ENCODE results near the gene ACAP2. TPM values are rescaled to one million over a fixed set of nuclear protein-coding genes. Genes with fewer than 3 reads are reported as not detected.

Gene ACAP2
- total RNA-seq, 4 donors from 2014 or later, result 13.2 to 27.6 (median 15.5) TPM

DNA sequence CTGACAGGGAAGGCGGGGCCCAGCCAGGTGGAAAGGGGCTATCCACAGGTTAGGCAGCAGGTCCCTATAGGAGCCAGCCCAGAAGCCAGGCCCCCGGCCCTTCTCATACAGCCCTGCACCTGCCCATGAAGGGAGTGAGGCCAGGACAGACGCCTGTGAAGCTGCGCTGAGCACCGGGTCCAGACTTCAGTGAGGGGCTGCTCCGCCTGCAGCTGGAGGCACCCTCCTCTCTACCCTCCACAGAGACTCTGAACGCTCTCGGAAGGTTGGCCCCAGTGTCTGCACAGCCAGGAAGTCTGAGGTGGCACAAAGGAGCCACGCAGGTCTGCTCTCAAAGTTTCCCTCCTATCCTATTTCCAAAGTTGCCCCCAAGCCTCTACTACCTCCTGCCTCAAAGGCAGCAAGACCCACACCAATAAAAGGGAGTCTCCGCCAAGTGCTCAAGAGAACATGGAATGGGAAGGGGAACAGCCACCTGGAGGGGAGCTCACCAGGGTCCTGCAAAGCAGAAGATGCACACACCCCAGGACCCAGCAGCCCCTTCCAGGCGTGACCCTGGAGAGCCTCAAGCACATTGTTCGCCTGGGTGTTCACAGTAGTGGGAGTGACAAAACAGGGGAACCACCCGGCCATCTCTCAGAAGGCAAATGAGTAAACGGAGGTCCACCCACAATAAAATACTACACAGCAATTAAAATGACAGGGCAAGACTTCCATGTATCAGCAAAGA lies 191.3 kb downstream of the ACAP2 start:
- in situ Hi-C loops (cut with MboI; ENCODE audit: low sequenced_read_pairs in 4 of 4) (loop anchor here in 3 of 4 donors (10.0 to 25.0 kb wide), 3 partner anchors 97 to 261 kb away; no protein-coding TSS in a partner anchor), intact Hi-C loops (cut with DNase I; ENCODE audit: low total_unique reads) (no loop called here)
- Histone ChIP-seq H3K27ac (no peak overlapping the region), H3K4me1 (peaks cover 14 to 20% of the 10 kb centered on the region in 2 donors), H3K36me3 (no peaks in the 10 kb centered on the region), H3K27me3 (no peaks in the 10 kb centered on the region), H3K9me3 (no peaks in the 10 kb centered on the region), H3K4me3 (no peak overlapping the region)
- no peak for ATAC-seq
- DNase-seq, result no peak
- TF ChIP-seq, protein P1, sequence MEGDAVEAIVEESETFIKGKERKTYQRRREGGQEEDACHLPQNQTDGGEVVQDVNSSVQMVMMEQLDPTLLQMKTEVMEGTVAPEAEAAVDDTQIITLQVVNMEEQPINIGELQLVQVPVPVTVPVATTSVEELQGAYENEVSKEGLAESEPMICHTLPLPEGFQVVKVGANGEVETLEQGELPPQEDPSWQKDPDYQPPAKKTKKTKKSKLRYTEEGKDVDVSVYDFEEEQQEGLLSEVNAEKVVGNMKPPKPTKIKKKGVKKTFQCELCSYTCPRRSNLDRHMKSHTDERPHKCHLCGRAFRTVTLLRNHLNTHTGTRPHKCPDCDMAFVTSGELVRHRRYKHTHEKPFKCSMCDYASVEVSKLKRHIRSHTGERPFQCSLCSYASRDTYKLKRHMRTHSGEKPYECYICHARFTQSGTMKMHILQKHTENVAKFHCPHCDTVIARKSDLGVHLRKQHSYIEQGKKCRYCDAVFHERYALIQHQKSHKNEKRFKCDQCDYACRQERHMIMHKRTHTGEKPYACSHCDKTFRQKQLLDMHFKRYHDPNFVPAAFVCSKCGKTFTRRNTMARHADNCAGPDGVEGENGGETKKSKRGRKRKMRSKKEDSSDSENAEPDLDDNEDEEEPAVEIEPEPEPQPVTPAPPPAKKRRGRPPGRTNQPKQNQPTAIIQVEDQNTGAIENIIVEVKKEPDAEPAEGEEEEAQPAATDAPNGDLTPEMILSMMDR (IDR thresholded peaks at IDR 0.05 in 4 of 5, conservative IDR thresholded peaks at IDR 0.05 in 1 of 5), result no peak
- TF ChIP-seq POLR2A (IDR thresholded peaks at IDR 0.05), result no peak

DNA sequence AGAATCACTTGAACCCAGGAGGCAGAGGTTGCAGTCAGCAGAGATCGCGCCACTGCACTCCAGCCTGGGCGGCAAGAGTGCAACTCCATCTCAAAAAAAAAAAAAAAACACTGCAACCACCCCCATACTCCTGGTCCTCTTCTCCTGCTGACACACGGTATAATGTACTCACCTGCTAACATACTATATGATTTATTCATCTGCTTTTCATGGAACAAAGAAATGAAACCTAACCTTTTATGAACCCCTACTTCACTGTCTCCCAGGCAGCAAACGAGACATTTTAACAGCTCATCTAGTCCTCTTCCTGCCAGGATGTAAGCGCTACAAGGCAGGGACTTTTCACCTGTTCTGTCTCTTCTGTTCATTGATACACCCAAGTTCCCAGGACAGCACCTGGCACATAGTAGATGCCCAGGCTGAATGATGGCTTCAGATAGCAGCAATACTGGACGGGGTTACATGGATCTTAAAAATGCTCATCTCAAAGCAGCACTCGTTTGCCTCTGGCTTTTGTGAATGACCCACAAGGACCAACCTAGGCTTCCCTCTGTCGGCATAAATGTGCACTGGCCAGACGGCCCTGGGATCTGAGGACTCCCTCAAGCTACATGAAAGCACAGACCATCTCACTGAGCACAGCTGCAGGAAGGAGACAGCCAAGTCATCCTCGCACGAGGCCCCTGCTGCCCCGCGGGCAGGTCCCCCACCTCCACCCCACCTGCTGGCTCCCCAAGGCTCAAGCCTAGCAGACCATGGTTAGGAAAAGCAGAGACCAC lies 192.2 kb downstream of the ACAP2 start:
- Histone ChIP-seq H3K27ac (no peak overlapping the region), H3K27me3 (no peaks in the 10 kb centered on the region), H3K4me1 (peaks cover 14 to 20% of the 10 kb centered on the region in 2 donors), H3K4me3 (no peak overlapping the region), H3K9me3 (no peaks in the 10 kb centered on the region), H3K36me3 (no peaks in the 10 kb centered on the region)
- intact Hi-C loops (cut with DNase I; ENCODE audit: low total_unique reads) (no loop called here), in situ Hi-C loops (cut with MboI; ENCODE audit: low sequenced_read_pairs in 4 of 4) (loop anchor here in 3 of 4 donors (10.0 to 25.0 kb wide), 3 partner anchors 96 to 262 kb away; no protein-coding TSS in a partner anchor)
- ATAC-seq (peak; percentile 40 to 53), DNase-seq (no peak)
- TF ChIP-seq, protein P1 (IDR thresholded peaks at IDR 0.05 in 4 of 5, conservative IDR thresholded peaks at IDR 0.05 in 1 of 5), result peak in 3 of 5 experiments; percentile 30 to 34 (median 32)
- TF ChIP-seq POLR2A (IDR thresholded peaks at IDR 0.05), result no peak

DNA sequence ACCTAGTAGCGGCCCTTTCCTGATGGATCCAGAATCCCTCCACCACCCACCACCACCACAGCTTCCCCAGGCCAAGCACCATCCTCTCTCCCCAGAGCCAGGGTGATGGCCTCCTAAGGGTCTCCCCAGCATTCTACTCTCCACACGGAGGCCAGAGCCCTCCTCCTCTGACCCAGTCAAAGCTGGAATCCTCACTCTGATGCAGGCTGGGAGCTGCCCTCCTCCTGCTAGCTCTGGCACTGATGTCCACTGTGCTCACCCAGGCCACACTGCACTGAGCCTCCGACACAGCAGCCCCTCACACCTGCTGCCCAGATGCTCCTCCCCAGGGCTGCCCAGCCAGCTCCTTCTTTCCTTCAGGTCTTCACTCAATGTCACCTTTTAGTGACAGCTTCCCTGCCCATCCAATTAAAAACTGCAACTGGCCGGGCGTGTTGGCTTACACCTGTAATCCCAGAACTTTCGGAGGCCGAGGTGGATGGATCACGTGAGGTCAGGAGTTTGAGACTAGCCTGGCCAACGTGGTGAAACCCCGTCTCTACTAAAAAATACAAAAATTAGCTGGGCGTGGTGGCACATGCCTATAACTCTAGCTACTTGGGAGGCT lies 192.9 kb downstream of the ACAP2 start:
- ATAC-seq (no peak), DNase-seq (no peak)
- in situ Hi-C loops (cut with MboI; ENCODE audit: low sequenced_read_pairs in 4 of 4) (loop anchor here in 3 of 4 donors (10.0 to 25.0 kb wide), 3 partner anchors 95 to 262 kb away; no protein-coding TSS in a partner anchor), intact Hi-C loops (cut with DNase I; ENCODE audit: low total_unique reads) (no loop called here)
- peaks cover 14 to 20% of the 10 kb centered on the region in 2 donors for H3K4me1 ChIP-seq
- H3K9me3 ChIP-seq, result no peaks in the 10 kb centered on the region
- H3K4me3 ChIP-seq, result no peak overlapping the region
- TF ChIP-seq, protein P1 (IDR thresholded peaks at IDR 0.05 in 4 of 5, conservative IDR thresholded peaks at IDR 0.05 in 1 of 5), result no peak
- no peak for TF ChIP-seq POLR2A (IDR thresholded peaks at IDR 0.05)
- no peaks in the 10 kb centered on the region for H3K36me3 ChIP-seq
- no peaks in the 10 kb centered on the region for H3K27me3 ChIP-seq
- no peak overlapping the region for H3K27ac ChIP-seq

DNA sequence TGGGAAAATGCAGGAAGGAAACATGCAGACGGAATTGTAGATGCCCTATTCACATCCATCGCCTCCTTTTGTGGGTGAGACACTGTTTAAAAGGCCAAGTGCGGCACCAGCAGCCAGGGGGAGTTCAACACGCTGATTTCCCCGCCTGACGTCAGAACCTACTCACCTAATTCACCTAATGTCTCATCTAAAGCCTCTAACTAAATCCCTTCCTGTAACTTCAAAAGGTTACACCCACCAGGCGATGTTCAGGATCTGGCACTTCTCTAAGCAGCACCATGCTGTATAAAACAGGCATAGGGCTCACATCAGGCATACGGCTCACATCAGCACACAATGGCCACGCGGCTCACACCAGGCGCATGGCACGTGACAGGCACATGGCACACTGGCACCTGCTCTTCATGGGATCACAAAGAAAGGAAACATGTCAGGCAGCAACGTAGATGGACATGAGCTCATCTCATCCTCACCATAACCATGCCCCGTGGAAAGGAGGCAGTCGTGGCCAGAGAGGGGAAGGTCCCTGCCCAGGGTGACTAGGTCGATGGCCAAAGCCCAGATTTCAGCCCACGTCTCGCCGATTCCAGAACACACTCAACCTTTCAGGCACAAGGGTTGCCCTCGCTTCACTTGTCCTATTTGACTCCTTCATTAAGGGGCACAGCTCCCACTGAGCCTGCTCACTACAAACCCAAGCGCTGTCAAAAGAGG lies 193.6 kb downstream of the ACAP2 start:
- Histone ChIP-seq H3K36me3 (no peaks in the 10 kb centered on the region), H3K9me3 (no peaks in the 10 kb centered on the region), H3K4me3 (no peak overlapping the region), H3K4me1 (peaks cover 14 to 19% of the 10 kb centered on the region in 2 donors), H3K27me3 (no peaks in the 10 kb centered on the region), H3K27ac (no peak overlapping the region)
- TF ChIP-seq, protein P1 (IDR thresholded peaks at IDR 0.05 in 4 of 5, conservative IDR thresholded peaks at IDR 0.05 in 1 of 5), result no peak
- TF ChIP-seq POLR2A (IDR thresholded peaks at IDR 0.05), result no peak
- intact Hi-C loops (cut with DNase I; ENCODE audit: low total_unique reads), result no loop called here
- in situ Hi-C loops (cut with MboI; ENCODE audit: low sequenced_read_pairs in 4 of 4), result no loop called here
- DNase-seq, result no peak
- ATAC-seq, result no peak
